Measurements from ENCODE around the gene TACC2.

GRCh38 chr10:122087436-122087835 is 98.5 kb downstream of the TACC2 start:
- no peak for TF ChIP-seq ZNF778 (CRISPR knock-in tag; IDR thresholded peaks at IDR 0.05)
- no peak for TF ChIP-seq TEAD2 (tag; IDR thresholded peaks at IDR 0.05)
